ENCODE results near the gene PKN3. TPM values are rescaled to one million over a fixed set of nuclear protein-coding genes. Genes with fewer than 3 reads are reported as not detected.

Gene PKN3
- total RNA-seq, 1 donor from 2014 or later: 5.9 TPM

DNA sequence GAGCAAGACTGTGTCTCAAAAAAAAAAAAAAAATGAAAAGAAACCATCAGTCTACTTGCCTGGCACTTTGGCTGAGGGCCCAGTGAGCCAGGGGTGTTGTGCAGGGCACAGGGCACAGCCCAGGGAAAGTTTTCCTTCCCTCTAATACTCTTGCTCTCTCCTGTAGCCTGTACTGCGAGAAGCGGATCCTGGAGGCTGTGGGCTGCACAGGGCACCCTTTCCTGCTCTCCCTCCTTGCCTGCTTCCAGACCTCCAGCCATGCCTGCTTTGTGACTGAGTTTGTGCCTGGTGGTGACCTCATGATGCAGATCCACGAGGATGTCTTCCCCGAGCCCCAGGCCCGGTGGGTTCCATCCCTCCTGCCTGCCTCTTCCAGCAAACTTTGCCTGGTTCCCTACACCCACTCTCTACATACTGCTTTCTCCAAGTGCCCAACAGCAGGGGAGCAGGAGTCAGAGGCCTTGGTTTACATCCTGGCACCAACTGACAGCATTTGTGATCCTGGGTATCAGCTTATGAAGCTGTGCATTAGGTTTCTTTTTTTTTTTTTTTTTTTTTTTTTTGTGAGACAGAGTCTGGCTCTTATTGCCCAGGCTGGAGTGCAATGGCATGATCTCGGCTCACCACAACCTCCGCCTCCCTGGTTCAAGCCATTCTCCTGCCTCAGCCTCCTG is 14.4 kb downstream of the PKN3 start:
- DNase-seq: no peak

DNA sequence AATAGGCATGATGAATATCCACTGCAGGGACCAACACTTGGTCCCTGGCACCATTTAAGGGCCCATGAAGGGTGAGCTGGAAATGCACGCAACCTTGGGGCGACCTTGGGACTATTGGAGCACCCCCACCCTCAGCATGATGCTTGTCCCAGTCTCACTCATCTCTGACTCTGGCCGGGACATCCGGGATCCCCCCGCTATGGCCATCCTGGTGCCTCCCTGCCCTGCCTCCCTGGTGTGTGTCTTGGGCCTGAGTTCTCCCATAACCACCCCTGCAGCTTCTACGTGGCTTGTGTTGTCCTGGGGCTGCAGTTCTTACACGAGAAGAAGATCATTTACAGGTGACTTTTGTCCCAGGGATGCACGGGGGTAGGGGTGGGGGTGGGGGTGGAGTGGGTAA is 15.7 kb downstream of the PKN3 start:
- no peak for DNase-seq

DNA sequence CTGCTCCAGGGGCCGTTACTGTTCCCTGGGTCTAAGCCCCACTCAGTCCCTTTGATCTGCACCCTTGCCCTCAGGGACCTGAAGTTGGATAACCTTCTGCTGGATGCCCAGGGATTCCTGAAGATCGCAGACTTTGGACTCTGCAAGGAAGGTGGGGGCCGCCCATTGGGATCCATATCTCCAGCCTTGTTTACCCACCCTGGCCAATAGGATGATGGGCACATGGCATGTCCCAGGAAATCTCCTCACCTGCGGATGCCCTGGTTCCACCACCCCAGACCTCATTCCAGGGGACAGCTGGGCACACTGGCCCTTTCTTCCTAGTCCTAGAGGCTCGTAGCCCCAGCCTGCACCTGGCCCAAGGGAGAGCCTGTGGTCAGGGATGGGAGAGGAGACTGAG is 16.2 kb downstream of the PKN3 start:
- DNase-seq: no peak

DNA sequence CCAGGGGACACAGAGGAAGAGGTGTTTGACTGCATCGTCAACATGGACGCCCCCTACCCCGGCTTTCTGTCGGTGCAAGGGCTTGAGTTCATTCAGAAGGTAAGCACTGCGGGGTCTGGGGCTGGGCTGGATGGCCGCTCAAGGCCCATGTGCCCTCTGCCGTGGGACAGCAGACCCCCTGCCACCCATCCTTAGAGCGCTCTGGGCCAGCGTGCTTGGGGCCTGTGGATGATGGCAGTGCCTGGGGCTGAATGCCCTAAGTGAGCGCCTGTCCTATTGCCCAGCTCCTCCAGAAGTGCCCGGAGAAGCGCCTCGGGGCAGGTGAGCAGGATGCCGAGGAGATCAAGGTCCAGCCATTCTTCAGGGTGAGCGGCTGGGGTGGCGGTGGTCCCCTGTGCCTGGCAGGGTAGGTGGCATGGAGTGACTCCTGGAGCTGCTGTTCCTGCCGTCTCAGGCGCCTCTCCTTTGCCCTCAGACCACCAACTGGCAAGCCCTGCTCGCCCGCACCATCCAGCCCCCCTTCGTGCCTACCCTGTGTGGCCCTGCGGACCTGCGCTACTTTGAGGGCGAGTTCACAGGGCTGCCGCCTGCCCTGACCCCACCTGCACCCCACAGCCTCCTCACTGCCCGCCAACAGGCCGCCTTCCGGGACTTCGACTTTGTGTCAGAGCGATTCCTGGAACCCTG is 17.8 kb downstream of the PKN3 start:
- DNase-seq: no peak

DNA sequence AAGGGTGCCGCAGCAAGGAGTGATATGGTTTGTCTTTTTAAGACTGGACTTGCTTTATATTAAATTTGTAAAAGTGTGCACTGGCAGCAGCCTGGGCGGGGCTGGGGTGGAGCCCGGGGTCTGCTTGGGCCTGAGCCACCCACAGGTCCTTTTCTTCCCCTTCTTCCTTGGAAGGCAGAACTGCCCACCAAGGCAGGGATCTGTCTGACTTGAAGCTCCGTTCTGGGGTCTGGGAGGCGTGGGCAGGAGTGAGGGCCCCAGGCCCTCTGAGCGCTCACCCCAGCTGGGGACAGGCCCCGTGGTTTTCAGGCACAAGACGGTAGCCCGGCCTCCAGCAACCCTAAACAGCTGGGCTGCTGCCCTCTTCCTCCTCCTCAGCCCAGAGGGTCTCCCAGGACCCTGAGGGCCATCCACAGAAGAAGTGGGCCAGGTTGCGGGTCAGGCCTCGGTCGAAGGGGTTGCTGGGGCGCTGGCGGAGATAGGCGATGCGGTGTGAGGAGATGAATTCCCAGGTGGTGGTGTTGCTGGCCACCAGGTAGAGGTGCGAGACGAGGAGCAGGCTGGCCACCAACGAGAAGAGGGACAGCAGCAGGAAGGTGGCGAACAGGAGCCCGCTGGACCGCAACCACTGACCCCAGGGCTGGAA is 18.7 kb downstream of the PKN3 start:
- DNase-seq: no peak

DNA sequence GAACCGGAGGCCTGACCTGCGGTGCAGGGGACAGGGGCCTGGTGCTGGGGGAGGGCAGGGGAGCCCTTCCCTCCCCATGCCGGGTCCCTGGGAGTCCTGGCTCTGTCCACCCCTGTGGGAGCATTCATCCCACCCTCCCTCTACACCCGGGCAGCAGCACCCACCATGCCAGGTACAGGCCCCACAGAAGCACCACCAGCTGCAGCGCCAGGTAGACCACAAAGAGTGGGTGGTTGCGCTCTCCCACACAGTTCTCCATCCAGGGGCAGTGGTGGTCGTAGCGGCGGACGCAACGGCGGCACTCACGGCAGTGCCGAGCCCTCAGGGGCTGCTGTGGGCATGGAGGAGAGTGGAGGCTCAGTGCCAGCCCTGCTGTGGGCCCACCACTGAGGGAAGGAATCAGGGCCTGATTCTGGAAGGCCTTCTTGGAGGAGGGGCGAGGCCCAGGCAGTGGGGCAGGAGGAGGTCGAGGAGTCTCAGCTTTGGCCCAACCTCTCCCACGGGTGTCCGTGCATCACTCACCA is 19.2 kb downstream of the PKN3 start:
- no peak for DNase-seq

DNA sequence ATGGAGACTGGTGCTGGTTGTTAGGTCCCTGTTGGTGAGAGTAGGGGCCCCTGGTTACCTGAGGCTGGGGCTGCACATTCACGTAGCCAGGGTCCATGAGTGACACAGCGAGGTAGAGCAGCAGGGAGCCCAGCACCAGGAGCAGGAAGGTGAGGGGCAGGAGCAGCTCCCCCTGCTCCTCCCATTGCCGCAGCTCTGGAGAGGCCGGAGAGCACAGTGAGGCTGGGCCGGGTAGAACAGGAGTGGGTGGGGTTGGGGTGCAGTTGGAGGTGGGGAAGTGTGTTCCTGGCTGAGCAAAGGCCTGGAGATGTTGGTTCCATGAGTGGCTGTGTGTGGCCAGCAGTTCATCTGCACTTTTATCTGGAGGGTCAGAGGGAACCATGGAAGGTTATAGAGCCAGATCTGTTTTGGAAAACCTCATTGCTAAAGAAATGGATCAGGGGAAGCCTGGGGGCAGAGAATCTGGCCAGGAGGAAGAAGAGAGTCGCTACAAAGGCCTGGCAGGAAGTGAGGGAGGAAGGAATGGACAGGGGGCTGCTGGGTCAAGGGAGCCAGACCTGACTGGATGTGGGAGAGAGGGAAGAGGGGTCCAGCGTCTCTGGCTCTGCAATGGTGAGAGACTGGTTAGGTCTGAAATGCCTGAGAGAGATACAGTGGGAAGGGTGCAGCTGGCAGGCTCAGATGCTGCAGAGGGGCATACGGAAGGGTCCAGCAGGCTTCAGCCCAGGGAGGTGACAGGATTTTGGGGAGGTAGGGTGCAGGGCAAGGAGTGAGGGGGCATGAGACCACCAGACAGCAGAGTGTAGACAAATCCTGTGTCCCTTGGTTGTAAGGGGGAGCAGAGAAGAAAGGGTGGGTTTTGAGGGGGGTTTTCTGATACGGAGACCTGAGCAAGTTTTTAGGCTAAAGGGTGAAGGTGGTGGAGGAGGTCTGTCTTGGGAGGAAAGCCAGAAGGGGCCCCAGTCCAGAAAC is 20.4 kb downstream of the PKN3 start:
- DNase-seq: no peak

DNA sequence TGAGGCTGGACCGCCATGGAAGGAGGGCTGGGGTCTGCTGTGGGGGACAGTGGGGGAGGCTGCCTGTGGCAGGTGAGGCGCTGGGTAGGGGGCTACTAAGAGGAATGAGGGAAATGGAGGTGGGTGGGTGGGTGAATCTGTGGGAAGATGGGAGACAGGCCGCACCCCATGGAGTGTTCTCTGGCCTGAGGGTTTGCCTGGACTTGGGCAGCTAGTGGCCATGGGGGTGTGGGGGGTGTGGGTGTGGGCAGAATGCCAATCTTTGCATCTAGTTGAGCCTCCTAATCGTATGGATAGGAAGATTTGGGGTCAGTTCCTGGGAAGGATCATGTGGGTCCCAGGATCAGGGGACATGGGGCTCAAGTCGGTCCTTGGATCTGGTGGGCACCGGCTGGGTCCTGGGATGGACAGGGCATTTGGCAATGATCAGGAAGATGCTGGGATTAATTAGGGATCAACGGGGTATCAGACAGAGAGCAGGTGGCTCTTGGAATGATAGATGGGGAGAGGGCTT is 21.1 kb downstream of the PKN3 start:
- no peak for DNase-seq

DNA sequence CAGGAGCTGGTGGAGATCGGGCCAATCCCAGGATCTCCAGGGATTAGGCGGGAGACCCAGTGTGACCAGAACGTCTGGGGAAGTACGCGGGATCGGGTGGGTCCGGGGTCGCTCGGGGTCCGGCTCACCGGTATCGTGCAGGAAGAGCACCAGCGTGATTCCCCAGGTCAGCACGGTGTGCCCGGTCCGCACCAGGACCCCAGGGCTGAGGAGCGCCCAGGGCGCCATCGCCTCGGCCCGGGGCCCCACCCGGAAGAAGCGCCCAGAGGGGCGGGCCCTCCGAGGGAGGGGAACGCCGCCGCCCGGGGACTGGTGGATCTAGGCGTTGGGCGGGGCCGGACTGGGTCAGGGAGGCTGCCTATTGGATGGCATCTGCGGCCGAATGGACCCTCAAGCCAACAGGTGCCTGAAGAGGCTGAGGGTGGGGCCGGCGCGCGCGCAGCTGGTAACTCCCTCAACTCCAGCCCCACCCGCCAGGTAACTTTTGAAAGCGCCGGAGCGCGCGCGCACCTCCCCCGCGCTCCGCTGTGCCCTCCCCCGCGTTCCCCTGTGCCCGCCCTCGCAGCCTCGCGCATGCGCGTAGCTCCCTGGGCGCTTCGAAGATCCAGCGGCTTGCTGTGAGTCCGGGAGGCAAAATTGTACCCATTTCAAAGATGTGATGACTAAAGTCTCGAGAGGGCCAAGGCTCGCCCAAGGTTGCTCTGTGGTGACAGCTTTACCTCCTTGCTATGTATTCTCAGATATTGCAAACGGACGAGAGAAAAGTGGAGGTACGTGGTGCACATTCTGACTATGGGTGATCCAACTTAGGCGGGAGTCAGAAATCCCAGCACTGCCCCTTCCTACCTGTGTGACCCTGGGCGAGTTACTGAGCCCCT is 21.8 kb downstream of the PKN3 start, which contains the start of gene ZDHHC12:
Gene ZDHHC12 (minus strand): TSS at position 262 of the 878 bp plus-strand sequence. CDS start 34 bp downstream, at position 228.
- peak; percentile 96 for DNase-seq

DNA sequence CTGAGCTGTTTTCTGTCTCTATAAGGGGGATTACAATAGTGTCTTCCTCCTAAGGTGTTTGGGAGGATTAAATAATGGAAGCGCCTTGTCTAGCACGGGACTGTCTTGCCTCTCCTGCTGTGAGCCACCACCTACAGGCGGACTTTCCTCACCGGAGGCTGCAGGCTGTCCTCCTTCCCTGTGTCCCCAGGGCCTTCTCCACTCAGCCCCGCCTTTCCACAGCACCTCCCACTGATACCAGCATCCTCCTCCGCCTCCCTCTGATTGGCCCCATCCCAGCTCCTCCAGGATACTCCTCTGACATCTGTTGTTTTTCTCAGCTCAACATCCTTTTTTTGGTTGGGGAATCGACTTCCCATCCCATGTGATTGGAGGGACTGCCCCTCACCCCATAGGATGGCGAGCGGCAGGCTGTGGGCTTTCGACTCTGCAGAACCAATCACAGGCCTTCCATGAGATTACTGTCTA is 22.5 kb downstream of the PKN3 start:
- peak; percentile 68 for DNase-seq

DNA sequence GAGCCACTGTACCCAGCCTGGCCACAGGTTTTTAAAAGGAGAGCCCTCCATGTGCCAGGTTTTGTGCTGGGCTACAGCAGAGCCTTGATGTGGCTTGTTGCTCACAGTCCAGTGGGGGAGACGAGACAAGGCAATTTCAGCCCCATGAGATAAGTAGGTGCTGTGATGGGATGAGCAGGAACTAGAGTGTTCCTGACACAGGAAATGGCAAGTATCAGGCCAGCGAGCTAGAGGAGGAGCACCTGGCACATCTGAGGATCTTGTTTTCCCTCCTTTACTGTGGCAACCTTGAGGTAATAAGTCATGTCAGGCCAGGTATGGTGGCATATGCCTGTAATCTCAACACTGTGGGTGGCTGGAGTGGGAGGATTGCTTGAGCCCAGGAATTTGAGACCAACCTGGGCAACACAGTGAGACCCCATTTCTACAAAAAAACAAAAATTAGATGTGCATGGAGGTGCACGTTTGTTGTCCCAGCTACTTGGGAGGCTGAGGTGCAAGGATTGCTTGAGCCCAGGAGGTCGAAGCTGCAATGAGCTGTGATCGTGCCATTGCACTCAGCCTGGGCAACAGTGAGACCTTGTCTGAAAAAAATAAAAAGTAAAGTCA is 25.4 kb downstream of the PKN3 start:
- DNase-seq: no peak

DNA sequence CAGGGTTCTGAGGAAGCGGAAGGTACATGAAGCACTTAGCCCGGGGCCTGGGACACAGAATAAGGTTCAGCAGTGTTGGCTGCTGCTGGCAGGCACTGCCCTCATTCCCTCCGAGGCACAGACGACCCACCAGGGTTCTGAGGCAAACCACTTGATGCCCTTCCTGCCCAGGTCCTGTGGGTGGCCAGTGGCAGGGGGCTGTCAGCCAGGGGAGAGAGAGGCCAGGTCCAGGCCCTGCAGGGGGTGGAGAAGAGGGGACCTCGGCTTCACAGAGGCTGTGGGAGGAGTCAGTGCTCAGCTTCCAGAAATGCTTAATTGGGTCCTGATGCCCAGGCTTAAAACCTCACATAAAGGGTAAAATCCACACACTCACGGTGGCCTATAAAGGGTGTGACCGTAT is 26.0 kb downstream of the PKN3 start:
- no peak for DNase-seq

DNA sequence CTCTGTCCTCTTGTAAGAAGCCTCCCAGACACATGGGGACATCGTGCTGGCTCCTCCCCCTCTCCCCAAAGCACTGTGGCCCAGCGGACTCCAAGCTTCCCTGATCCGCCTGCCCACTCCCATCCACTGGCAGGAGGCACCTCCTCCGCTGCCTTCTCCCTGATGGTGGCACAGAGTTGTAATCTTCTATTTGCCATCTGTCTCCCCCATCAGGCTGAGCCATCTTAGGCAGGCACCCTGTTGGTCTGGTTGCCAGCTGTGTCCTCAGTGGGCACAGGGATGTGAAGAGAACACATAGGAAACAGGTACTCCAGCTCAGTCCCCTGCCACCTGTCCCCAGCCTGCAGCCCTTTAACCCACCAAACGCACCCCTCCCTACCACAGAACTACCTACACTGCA is 27.0 kb downstream of the PKN3 start:
- DNase-seq: no peak

DNA sequence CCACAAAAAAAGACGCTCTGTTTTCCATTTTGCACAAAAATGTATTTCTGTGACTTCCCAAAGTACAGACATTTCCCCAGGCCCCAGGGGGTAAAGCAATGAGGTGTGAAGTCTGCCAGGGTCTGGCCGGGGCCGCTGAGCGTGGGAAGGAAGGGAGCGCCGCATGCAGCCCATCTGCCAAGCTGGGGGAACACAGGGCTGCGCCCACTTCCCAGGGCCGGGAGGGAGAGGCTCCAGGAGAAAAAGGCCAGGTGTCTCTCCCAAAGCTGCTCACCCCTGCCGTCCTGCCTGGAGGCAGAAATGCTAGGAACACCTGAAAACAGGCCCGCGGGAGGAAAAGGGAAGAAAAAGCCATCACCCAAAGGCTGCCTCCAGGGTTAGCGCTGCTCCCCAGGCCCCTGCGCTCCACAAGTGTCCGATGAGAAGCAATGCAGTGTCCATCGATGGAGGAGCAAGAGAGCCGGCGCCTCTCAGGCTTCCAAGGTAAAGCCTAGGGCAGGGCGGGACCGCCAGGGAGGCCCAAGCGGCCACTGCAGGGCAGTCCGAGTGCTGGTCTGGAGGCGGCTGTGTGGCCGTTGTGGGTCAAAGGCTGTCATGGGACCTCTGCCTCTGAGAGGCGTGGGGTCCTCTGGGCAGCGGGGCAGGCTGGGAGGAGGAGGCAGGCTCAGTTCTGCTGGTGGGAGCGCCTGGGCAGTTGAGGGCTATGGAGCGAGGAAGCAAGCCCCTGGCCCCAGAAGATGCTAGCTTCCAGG is 27.6 kb downstream of the PKN3 start:
- no peak for DNase-seq

DNA sequence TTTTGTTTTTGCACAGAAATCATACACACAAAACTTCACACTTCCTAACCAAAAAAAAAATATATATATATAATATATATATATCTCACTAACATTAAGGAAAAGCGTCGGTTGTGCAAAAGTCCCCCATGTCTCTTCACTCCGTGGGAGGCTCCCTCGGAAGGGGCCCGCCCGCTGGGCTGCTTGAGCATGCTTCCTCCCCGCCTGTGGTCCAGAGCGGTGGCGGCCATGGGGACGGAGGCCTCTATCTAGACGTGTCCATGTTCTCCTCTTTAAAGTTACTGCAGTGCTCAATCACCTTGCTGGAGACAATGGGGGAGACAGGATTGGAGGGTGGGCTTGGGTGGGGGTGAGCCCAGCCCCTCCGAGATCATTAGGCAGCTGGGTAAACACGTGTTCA is 28.8 kb downstream of the PKN3 start:
- DNase-seq: no peak

DNA sequence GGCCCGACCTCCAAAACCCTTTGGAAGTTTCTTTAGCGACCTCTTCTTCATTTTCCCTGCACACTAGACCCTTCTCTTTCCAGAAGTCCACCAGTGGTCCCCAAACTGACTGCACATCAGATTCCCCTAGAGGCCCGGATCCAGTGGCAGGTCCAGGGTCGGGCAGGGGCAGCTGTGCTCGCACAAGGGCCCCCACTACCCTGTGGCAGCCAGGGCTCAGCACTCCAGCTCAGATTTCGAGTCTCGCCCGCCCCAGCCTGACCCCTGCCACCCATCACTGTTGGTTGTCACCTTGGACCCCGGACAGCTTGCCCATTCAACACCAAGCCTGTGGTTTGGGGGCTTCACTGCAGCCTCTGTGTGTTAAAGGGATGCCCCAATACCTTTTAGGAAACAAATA is 29.4 kb downstream of the PKN3 start:
- no peak for DNase-seq

DNA sequence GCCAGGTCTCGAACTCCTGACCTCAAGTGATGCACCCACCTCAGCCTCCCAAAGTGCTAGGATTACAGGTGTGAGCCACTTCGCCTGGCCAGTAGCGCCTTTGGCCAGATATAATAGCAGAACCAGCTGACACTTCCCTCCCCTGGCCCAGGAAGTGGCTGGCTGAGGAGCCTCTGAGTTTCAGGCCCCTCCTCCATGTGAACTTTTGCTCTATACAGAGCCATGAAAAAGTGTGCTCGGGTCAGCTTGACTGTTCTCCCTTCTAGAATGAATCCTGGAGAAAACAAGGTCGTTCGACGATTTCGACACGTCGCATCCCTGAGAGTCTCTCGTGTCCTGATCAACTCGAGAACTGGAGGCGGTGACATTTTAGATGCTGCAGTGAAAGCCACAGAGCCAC is 30.3 kb downstream of the PKN3 start:
- no peak for DNase-seq

DNA sequence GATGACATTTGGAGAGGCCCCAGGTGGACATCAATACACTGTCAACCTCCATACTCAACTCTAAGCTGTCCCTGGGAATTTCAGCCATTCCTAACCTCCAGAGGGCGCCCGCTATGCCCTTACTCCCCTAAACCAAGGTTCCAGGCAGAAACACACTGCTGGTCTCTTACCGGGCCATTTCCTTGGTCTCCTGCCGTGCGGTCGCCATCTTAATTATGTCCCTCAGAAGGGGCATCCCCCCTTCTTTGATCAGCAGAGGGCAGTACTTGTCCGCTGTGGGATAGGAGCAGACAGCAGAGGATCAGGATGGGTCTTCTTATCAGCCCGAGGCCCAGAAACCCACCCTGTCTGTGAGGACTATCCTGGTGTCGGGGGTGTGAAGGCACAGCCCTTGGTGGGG is 31.0 kb downstream of the PKN3 start:
- DNase-seq: peak; percentile 89

DNA sequence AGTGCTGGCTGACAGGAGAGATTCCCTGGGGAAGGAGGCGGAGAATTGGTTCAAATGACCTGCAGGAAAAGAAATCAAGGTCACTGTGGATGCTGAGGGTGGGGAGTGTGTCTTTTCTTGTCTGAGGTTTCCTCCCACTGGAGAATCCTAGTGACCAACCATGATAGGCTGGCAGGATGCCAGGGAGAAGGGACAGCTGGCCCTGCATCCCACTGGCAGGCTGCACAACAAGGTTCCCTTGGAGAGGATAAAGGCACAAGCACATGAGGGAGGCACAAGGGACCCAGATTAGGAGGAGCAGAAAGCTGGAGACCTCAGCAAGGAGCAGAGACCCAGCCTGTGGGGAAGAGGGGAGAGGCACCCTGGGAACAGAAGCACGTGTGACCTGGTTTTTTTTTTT is 33.1 kb downstream of the PKN3 start:
- peak; percentile 78 for DNase-seq

DNA sequence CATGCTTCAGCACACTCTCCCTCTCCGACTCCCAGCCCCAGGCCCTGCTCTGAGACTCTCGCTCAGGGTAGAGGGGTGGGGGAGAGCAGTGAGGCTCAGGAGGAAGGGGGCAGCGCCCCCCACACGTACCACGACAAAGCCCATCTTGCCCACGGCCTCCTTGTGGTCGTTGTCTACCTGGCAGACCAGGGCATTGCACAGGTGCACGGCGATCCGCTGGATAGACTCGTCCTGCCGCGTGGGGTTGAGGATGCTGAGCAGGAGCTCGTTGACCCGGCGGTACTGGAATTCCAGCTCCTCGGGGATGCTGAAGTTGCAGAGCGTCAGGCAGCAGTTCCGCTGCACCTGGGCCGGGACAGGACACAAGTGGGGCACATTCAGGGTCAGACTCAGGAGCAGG is 40.1 kb downstream of the PKN3 start:
- no peak for DNase-seq
